Measurements from ENCODE around the gene PF4V1.
A peak's percentile ranks its signal among the peaks of the same experiment; 100 is the strongest.

Gene PF4V1, protein sequence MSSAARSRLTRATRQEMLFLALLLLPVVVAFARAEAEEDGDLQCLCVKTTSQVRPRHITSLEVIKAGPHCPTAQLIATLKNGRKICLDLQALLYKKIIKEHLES

DNA sequence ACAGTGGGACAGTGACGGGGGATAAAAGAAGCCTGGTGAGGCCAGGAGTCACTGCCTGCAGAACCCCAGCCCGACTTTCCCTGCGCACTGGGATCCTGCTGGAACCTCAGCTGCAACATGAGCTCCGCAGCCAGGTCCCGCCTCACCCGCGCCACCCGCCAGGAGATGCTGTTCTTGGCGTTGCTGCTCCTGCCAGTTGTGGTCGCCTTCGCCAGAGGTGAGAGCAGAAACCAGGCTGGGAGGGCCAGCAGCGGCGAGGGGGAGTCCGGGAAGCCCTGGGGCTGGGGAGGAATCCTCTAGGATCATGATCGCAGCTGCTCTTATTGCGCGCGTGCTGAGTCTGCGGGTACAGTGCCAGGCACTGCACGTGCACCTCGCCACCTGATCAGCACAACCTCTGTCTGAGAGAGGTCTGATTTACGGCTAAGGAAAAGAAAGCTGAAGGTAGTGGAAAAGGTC, at the start of gene PF4V1:
TSS of gene PF4V1 (plus strand) at position 51 of the 459 bp plus-strand sequence. CDS start at position 118, 67 bp downstream.
- no peaks in the 10 kb centered on the region for H3K27me3 ChIP-seq (replicated peaks; ENCODE audit: control insufficient read depth, insufficient read depth, low read length)
- peak; percentile 6 for DNase-seq (ENCODE audit: extremely low read depth, insufficient read length)
- H3K36me3 ChIP-seq (ENCODE audit: control insufficient read depth, insufficient read depth, low read length) = no peaks in the 10 kb centered on the region
- TF ChIP-seq CTCF (IDR thresholded peaks at IDR 0.05; ENCODE audit: insufficient read depth, low read length, poor library complexity, severe bottlenecking) = no peak
- H3K4me3 ChIP-seq (replicated peaks; ENCODE audit: low read depth, low read length) = no peak within 1 kb of the TSS

GRCh38 chr4:73810191-73810590, 42.9 kb upstream of the PF4V1 start:
- no peak overlapping the region for H3K4me3 ChIP-seq (replicated peaks; ENCODE audit: low read depth, low read length)
- DNase-seq (ENCODE audit: extremely low read depth, insufficient read length) = no peak
- no peaks in the 10 kb centered on the region for H3K27me3 ChIP-seq (replicated peaks; ENCODE audit: control insufficient read depth, insufficient read depth, low read length)
- H3K36me3 ChIP-seq (ENCODE audit: control insufficient read depth, insufficient read depth, low read length) = no peaks in the 10 kb centered on the region
- no peak for TF ChIP-seq CTCF (IDR thresholded peaks at IDR 0.05; ENCODE audit: insufficient read depth, low read length, poor library complexity, severe bottlenecking)

DNA sequence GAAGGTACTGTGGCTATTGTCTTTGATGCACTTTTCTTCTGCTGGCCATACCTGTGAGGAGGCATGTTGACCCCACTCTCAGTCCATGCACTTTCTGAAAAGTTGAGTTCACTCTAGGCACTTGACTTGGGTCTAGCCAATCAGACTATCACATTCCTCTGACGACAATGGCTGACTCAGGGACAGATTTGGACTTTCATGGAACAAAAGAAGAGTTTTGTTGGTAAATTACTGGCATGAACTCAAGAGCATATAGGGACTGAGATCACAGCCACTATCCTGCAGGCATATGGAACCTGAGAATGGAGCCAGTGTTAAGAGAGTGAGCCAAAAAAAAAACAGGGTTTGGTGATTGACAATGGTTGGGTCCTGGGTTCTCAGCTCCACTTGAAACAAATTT, 41.3 kb upstream of the PF4V1 start:
- H3K27me3 ChIP-seq (replicated peaks; ENCODE audit: control insufficient read depth, insufficient read depth, low read length) = no peaks in the 10 kb centered on the region
- no peak for DNase-seq (ENCODE audit: extremely low read depth, insufficient read length)
- TF ChIP-seq CTCF (IDR thresholded peaks at IDR 0.05; ENCODE audit: insufficient read depth, low read length, poor library complexity, severe bottlenecking) = no peak
- H3K4me3 ChIP-seq (replicated peaks; ENCODE audit: low read depth, low read length) = no peak overlapping the region
- no peaks in the 10 kb centered on the region for H3K36me3 ChIP-seq (ENCODE audit: control insufficient read depth, insufficient read depth, low read length)

DNA sequence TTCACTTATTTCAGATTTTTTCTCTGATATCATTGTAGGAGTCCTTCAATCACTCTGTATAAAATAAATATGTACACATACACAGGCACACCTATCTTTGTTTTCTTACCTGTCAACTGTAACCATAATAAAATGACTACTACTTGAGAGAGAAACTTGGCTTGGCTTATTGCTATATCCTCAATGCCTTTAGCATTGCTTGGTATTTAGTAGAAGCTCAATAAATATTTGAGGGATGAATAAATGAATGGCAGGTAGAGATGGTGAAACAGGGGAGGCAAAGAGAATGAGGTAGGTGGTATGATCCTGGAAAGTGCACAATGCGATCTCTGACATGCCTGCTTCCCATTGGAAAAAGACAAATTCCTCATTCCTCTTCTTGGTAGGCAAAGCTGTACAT, 38.4 kb upstream of the PF4V1 start:
- Histone ChIP-seq H3K36me3 (ENCODE audit: control insufficient read depth, insufficient read depth, low read length) (no peaks in the 10 kb centered on the region), H3K27me3 (replicated peaks; ENCODE audit: control insufficient read depth, insufficient read depth, low read length) (no peaks in the 10 kb centered on the region), H3K4me3 (replicated peaks; ENCODE audit: low read depth, low read length) (no peak overlapping the region)
- no peak for TF ChIP-seq CTCF (IDR thresholded peaks at IDR 0.05; ENCODE audit: insufficient read depth, low read length, poor library complexity, severe bottlenecking)
- DNase-seq (ENCODE audit: extremely low read depth, insufficient read length) = no peak

DNA sequence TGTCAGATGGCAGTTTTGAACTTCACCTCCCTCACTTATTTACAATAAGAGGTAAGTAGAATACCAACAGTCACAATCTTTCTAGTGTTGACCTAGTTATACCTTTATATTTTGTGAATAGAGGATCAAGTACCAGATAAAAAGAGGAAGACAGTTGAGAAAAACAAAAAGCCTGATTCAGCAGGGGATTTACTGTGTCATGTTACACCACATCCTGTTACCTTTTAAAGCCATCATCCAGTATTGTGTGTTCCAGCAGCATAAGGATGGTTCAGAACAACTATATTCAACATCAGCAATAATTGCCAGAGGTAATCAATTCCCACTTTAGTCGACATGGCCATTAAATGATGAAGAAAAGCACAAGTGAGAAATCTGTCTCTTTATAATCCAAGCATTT, 38.0 kb upstream of the PF4V1 start:
- no peaks in the 10 kb centered on the region for H3K36me3 ChIP-seq (ENCODE audit: control insufficient read depth, insufficient read depth, low read length)
- TF ChIP-seq CTCF (IDR thresholded peaks at IDR 0.05; ENCODE audit: insufficient read depth, low read length, poor library complexity, severe bottlenecking) = no peak
- no peaks in the 10 kb centered on the region for H3K27me3 ChIP-seq (replicated peaks; ENCODE audit: control insufficient read depth, insufficient read depth, low read length)
- H3K4me3 ChIP-seq (replicated peaks; ENCODE audit: low read depth, low read length) = no peak overlapping the region
- no peak for DNase-seq (ENCODE audit: extremely low read depth, insufficient read length)

DNA sequence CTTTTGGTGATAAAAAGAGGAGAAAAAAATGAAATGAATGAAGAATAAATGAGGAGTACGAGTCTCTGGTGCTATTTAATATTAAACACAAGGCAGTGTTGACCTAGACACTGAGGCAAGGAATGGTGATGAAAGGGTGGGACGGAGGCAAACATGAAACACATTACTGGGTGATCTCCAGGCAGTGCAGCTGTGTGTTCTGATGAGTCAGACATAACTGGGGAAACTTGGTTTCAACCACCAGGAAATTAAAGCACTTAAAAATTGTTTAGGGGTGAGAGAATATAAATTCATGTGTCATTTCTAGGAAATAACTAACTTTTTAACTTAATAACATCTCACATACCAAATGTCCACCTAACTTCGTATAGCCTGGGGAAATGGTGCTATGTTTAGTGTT, 36.3 kb upstream of the PF4V1 start:
- no peak for DNase-seq (ENCODE audit: extremely low read depth, insufficient read length)
- Histone ChIP-seq H3K36me3 (ENCODE audit: control insufficient read depth, insufficient read depth, low read length) (no peaks in the 10 kb centered on the region), H3K27me3 (replicated peaks; ENCODE audit: control insufficient read depth, insufficient read depth, low read length) (no peaks in the 10 kb centered on the region), H3K4me3 (replicated peaks; ENCODE audit: low read depth, low read length) (no peak overlapping the region)
- no peak for TF ChIP-seq CTCF (IDR thresholded peaks at IDR 0.05; ENCODE audit: insufficient read depth, low read length, poor library complexity, severe bottlenecking)
